GDM1 (cell line): ENCODE results near the gene SLC9A9.
"Not testable (repeated sequence)": the region's sequence is repeated elsewhere in the genome, so short reads cannot be mapped to it uniquely, and the experiment has no call there.

Experiments used
- DNase-seq: peaks from one replicate; lab custom pipeline; 2025; lab: John Stamatoyannopoulos, UW

Gene SLC9A9

DNA sequence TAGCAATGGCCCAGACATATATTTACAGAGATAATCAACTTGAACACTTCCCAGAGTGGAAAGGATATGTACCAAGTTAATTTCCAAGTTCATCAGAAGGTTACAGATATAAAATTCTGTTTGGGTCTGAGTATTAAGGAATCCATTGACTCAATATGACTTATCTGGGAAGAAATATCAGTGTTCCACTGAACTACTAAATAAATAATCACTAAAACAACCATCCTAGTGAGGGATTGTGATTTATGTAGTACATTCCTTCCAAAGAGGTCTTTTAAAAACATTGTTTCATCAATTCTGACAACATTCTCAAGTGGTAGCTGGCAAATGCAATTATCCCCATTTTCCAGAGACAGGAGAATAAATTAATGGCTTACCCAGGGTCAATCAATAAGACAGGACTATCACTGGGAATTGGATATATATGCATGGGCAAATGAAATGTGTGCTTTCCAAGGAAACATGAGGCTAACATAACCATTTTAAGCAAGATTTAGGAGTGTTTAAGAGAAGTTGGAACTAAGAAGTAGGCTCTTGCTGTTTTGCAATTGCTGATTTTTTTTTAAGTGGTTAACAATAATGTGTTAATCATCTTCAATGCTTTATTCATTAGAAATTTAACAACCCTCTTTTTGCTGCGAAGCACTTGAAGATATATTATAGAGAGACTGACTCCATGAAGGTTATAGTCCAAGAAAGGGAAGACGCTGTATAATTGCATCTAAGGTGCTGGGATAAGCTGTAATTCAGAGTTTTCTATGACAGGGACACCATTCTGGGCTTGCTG is 37.9 kb downstream of the SLC9A9 start:
- DNase-seq: no peak

DNA sequence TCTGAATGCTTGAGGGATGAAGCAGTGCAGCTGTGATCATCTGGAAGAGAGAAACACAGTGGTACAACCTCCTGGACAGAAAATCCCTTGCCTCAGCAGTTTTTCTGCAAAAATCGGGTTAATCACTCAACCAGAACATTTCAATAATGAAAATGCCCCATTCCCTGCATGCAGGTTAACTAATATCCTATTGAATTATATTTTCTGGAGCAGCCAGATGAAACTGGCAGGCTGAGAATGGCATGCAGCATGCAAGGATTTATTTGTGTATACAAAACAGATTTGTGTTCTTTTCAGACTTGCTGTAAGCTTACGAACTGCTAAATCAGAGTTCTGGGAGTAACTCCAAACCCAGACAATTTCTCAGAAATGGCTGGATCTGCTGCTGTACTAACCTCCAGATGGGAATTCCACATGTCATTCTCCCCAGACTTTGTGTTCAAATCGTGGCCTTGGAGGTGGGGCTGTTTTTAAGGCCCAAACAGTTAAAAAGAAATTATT is 39.1 kb downstream of the SLC9A9 start:
- no peak for DNase-seq

DNA sequence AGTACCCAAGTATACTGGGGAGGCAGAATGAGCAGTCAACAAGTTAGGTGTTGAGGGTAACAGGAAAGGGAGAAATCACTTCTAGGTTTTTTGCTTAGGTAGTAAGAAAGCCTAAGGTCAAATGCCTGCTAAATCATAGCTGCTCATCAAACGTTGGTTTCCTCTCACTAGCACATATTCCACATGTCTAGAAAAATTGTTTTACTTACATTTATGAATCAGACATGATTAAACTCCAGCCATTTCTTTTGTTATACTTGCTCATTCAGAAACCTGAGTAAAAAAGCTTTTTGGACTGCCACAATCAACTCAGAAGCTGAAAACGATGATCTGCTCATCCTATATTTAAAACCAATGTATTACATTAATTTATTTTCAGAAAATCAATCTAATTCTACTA is 40.2 kb downstream of the SLC9A9 start:
- DNase-seq: no peak

DNA sequence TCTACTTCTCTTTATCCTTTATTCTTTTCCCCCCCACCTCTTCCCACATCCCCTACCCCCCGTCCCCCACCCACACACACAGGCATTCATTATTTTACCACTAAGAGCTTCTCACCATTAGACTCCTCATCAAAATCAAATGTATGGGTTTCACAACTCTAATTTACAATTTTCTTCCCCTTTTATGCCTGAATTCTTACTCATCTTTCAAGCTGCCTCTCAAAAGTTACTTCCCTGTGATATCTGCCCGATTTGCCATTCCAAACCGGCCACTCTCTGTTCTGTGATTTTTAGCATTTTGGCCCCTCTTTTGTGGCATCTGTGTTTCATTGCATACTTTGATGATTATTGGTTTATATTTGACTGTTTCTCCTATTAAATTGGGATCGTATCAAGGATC is 42.2 kb downstream of the SLC9A9 start:
- no peak for DNase-seq

DNA sequence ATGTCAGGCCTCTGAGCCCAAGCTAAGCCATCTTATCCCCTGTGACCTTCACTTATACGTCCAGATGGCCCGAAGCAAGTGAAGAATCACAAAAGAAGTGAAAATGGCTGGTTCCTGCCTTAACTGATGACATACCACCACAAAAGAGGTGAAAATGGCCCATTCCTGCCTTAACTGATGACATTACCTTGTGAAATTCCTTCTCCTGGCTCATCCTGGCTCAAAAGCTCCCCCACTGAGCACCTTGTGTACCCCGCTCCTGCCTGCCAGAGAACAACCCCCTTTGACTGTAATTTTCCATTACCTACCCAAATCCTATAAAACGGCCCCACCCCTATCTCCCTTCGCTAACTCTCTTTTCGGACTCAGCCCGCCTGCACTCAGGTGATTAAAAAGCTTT is 42.8 kb downstream of the SLC9A9 start:
- not testable (repeated sequence) for DNase-seq

DNA sequence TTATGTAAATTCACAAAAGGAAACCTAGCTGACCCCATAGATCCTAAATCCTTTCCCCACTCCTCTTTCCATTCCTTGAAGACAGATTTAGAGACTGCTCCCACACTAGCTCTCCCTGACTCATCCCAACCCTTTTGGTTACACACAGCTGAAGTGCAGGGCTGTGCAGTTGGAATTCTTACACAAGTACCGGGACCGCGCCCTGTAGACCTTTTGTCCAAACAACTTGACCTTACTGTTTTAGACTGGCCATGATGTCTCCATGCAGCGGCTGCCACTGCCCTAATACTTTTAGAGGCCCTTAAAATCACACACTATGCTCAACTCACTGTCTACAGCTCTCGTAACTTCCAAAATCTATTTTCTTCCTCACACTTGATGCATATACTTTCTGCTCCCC is 47.2 kb downstream of the SLC9A9 start:
- DNase-seq: not testable (repeated sequence)

DNA sequence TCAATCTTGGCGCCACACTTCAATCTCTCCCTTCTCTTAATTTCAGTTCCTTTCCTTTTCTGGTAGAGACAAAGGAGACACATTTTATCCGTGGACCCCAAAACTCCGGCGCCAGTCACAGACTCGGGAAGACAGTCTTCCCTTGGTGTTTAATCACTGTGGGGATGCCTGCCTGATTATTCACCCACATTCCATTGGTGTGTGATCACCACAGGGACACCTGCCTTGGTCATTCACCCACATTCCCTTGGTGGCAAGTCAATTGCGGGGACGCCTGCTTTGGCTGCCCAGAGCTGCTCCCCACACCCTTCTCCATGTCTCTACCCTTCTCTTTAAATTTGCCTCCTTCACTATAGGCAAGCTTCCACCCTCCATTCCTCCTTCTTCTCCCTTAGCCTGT is 50.1 kb downstream of the SLC9A9 start:
- not testable (repeated sequence) for DNase-seq

DNA sequence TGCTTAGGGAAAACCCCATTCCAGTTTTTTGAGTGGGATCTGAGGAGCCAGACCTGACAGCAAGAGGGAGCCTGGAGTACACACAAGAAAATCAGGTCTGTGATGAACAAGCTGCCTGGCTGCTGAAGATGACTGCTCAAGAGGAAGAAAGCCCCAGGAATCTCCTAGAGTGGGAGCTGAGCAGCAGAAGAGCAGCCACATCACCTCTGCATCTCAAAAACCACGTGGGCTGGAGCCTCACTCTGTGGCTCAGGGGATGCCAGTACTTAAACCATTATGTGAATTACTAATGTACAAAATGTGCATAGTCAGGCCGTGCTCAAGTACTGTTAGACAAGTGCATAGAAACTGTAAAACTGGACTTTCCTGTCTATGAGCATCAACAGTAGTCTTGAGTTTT is 52.4 kb downstream of the SLC9A9 start:
- DNase-seq: no peak

DNA sequence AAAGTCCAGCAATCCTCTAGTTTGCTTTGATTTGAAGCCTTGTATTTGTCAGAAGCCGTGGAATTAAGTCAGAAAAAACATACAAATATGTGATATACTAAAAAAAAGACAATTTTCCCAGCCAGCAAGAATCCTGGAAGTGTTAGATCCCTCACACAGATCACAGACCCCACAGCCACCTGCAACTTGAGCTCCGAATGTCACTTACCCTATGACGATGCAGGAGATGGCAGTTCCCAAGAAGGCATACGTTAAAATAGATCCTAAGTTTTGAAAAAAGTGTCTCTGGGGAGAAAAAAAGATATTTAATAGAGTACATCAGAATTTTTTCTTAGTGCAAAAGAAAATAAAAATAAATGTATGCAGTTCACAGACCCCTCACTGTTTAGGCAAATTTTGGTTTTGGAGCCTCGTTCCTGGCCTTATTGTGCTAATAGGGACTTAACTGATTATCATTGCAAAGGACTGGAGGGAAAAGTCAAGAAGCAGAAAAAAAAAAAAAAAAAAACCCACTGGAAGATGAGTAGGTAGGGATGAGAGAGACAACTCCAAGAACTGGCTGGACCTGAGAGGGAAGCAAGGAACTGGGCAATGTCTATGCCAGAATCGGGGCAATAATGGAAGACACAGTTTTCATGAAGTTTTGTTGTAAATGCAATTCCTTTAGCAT is 53.3 kb downstream of the SLC9A9 start:
- DNase-seq: no peak

DNA sequence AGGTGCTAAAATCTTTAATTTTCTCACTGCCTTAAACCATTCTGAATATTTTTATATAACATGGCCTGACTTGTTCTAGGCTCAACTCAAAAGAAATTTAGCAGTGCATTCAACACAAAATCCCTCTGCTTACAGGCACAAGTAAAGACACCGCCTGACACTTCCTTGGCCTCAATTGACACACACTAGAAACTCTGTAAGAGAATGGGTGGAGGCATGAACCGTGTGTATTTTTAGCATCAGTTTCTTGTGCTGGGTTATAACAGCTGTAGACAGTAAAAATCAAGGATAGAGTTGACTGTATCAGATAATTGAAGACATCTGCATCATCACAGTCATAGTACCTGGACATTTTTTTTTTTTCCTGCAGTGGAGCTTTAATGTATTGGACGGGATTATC is 54.3 kb downstream of the SLC9A9 start:
- no peak for DNase-seq

DNA sequence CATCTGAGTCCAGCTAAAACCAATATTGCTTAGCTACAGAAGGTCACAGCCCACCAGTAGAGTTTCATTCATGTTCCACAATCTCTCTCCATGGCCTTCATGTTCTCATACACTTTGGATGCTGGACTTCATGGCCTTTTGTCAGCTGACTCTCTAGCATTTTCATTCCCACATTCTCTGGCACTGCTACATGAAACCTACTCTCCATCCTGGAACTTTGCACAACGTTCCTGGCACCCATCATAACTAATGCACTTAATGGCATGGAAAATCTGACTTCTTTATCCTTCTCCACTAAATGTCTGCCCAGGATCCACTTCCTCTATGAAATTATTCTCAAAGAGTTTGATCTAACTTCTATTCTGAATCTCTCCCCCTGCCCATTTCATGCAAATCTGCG is 56.9 kb downstream of the SLC9A9 start:
- DNase-seq: no peak

DNA sequence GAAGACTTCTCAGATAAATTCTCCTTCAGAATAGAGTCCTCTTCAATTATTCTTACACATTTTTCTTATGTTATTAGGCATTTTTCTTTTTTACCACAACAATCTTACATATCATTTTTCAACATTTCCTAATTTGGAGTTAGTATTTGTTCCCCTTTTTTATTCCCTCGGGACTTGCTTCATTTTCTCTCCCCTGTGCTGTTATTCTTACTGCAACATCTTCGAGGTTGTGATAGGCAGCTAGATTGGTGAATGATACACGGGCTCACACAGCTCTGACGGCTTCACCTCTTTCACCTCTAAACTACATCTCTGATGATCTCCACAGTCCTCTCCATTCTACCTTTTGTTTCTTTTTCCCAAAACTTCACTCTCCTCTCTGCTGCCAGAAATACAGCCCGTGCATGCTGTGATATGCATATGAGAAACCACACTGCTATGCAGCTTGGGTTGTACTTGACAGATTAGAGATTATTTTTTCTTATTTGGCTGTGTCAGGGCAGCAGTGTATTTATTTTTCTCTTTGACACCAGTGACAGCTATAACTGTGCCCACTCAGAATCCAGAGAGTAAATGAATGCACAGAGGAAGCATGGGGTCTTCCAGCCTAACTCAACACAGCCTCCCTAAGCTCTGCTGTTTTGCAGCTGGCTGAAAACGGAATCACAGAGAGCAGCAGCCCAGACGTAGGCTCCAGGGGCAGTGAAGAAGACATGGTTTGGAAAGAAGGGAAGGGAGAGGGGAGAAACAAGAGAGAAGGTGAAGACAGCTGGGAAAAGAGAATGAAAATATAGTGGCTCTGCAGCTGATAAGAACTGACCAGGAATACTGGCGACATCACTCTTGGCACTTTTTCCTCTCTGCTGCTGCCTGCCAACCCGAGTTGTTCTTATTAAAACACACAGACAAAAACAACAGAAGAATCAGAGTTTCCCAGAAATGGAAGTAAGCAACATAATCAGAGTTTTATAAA is 61.8 kb downstream of the SLC9A9 start:
- no peak for DNase-seq

DNA sequence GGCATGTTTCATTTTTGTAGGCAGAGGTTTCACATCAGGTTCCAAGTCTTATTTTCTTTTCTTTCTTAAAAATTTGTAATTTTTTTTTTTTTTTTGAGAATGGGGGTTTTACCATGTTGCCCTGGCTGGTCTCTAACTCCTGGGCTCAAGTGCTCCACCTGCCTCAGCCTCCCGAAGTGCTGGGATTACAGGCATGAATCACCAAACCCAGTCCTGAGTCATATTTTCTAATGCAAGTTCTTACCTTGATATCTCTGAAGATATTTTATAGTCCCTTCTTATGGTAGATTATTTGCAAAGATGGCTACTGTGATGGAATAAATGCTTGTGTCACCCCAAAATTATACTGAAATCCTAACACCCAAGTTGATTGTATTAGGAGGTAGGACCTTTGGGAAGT is 63.8 kb downstream of the SLC9A9 start:
- no peak for DNase-seq

DNA sequence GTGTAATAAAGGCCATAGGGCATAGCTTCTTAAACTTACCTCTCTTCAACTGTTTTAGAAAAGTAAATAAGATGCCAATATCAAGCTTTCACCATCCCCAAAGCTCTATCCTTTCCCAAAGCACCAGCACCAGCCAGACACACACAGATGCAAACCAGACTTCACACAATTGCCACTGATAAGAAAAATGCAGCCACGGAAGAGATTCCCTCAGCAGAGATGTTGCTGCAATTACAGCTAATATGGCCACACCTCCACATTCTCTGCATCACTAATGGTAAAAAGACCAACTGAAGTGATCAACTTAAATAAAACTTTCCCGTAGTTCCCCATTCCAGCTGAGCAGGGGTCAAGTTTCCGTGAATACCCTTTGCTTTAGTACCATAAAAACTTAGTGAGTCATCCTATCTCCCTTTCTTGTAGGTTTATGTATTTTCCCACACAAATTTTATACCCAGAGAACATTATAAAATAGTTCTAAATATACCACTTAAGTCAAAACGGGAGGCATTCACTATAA is 64.4 kb downstream of the SLC9A9 start:
- no peak for DNase-seq

DNA sequence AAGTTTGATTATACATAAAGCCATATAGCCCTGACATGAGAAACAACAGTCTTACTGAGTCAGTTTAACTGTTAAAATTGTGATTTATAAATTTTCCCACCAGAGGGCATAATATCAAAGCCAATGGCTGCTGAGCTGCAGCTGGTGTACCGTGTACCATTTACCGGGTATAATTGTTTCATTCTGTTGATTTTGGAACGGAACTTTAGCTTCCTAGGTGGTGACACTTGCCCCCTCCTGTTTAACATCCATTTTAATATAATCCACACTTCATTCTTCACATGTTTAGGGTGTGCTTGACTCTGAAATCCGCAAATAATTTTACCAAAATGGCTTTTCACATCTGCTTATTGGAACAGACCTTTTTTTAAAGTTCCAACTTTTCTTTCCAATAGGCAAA is 72.8 kb downstream of the SLC9A9 start:
- peak; percentile 18 for DNase-seq

DNA sequence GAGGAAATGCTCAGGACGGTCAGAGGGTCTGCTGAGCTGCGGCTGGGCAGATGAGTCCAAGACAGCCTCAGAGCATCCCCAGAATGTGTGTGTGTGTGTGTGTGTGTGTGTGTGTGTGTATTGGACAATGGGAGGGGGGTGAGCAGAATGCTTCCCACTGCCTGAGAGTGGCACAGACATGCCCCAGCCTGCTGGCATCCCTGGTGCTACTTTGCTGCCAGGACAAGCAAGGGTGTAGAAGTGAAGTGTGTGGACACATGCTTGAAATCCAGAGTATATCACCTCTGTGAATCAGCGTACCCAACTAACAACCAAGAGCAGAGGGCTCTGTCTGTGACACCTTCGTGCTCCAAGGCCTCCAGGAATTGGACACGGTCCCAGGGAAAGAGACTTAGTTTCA is 76.3 kb downstream of the SLC9A9 start:
- DNase-seq: no peak

DNA sequence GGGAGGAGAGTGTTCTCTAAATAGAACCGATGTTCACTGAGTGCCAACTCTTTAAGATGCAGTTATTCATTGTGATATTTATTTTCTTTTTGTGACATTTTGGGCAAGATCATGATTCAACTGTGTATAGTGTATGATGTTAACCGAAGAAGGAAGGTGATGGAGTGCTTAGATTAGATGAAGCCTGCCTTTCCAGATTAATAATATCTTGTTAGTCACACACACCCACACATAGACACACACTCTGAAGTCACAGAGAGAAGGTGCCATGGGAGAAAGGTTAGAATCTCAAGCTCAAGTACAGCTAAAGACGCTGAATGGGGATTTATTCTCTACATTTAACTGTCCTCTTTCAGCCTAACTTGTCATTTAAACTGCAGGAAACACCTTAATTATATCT is 77.0 kb downstream of the SLC9A9 start:
- no peak for DNase-seq

DNA sequence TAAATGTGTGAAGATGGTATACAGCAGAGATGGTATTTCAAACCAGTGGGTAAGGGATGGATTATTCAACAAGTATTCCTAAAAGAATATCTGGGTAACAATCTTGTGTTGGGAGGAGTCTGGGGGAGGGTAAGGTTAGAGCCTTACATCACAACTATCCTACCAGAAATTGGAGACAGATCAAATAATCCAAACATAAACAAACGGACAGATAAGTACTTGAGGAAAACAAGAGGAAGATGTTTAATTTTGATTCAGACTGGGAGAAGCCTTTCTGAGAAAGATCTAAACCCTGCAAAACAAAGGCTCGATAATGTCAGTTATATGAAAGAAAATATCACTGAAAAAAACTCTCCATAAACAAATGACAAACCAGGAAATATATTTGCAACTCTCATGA is 77.9 kb downstream of the SLC9A9 start:
- DNase-seq: no peak

DNA sequence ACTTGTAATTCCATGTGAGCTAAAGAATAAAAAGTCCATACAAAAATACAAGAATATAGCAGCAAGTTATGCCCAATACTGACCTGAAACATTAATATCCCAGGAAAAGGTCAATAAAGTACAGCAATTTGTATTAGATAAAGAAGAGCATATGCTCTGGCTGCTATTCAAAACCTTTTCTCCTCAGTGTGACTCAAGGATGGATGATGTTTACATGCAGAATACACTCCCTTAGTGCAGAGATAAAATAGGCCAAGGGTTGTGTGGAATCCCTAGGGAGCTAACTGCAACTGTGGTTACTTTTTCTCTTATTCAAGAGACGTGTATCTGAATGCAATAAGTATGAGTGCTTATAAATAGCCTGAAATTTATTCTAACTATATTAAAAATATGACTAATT is 78.7 kb downstream of the SLC9A9 start:
- DNase-seq: no peak

DNA sequence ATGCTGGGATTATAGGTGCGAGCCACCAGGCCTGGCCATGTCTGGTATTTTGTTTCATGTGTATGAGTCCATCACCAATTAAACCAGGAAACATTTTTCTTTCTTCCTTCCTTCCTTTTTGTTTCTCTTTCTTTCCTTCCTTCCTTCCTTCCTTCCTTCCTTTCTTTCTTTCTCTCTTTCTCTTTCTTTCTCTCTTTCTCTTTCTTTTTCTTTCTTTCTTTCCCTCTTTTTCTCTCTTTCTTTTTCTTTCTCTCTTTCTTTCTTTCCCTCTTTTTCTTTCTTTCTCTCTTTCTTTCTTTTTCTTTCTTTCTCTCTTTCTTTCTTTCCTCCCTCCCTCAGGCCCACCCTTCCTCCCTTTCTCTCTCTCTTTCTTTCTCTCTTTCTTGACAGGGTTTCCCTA is 83.4 kb downstream of the SLC9A9 start:
- no peak for DNase-seq

DNA sequence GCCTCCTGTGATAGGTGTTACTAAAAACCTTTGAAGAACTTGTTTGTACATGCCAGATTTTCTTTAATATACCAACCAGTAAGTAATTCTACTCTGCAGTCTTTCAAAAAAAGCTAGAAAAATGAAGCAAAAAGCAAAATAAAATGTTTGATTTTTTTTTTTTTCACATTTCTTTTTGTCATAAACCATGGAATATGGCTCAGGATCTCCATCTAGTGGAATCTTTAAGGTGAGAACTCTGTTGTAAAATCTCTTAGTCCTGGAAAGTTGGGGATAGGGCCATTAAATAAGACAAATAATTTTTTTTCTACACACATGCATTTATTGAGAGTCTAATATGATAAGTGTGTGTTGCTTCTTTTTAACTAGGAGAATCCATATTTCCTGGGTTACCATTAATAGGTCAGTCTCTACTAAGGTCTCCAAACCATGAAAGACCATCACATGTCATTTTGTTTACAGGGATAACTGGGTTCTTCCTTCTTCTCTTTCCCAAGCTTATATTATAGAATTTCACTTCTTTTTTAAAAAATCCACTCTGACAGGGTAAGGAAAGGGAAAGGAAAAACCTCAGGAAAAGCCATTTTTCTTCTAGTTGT is 84.6 kb downstream of the SLC9A9 start:
- no peak for DNase-seq

DNA sequence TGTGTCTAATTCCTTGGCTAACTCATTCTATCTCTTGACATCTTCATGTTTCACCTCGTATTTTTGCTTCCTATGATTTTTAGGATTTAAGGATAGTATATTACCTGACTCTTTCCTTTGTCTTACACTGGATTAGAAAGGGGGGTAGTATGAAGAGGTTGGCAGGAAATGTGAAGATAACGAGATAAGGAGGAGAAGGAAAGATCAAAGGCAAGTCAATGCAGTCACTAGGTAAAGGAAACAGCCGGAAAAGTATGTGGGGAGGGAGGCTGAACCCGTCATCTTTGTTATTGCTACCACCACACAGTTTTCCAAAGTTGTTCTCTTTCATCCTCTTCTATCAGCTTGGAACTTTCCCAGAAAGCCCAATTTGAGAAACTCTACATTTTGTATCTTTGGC is 90.6 kb downstream of the SLC9A9 start:
- DNase-seq: no peak
